ENCODE data around the gene STX17.

DNA sequence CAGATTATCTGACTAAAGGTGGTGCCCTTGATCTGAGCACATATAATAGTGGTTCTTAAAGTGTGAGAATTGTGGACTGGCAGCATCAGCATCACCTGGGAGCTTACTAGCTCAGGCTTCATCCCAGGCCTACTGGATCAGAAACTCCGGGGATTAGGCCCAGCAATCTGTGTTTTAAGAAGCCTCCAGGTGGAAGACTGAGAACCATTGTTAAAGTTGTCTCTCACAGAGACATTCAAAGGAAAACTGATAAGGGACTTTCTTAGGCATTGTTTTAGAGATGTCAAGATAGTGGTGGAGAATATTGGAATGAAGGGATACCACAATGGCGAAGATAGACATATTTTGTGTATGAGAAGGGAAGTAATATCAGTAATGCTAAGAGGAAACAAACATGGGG lies 59.5 kb downstream of the STX17 start:
- TF ChIP-seq TOX (CRISPR knock-in tag; IDR thresholded peaks at IDR 0.05; ENCODE audit: borderline replicate concordance) (no peak), CSDC2 (CRISPR knock-in tag; IDR thresholded peaks at IDR 0.05) (no peak), SNAI2 (CRISPR knock-in tag; IDR thresholded peaks at IDR 0.05) (no peak), ZFP30 (CRISPR knock-in tag; IDR thresholded peaks at IDR 0.05) (no peak), ZFP3 (CRISPR knock-in tag; IDR thresholded peaks at IDR 0.05) (no peak)
- TF ChIP-seq, protein P1, sequence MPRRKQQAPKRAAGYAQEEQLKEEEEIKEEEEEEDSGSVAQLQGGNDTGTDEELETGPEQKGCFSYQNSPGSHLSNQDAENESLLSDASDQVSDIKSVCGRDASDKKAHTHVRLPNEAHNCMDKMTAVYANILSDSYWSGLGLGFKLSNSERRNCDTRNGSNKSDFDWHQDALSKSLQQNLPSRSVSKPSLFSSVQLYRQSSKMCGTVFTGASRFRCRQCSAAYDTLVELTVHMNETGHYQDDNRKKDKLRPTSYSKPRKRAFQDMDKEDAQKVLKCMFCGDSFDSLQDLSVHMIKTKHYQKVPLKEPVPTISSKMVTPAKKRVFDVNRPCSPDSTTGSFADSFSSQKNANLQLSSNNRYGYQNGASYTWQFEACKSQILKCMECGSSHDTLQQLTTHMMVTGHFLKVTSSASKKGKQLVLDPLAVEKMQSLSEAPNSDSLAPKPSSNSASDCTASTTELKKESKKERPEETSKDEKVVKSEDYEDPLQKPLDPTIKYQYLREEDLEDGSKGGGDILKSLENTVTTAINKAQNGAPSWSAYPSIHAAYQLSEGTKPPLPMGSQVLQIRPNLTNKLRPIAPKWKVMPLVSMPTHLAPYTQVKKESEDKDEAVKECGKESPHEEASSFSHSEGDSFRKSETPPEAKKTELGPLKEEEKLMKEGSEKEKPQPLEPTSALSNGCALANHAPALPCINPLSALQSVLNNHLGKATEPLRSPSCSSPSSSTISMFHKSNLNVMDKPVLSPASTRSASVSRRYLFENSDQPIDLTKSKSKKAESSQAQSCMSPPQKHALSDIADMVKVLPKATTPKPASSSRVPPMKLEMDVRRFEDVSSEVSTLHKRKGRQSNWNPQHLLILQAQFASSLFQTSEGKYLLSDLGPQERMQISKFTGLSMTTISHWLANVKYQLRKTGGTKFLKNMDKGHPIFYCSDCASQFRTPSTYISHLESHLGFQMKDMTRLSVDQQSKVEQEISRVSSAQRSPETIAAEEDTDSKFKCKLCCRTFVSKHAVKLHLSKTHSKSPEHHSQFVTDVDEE (CRISPR knock-in tag; IDR thresholded peaks at IDR 0.05): no peak
- TF ChIP-seq, protein P2, sequence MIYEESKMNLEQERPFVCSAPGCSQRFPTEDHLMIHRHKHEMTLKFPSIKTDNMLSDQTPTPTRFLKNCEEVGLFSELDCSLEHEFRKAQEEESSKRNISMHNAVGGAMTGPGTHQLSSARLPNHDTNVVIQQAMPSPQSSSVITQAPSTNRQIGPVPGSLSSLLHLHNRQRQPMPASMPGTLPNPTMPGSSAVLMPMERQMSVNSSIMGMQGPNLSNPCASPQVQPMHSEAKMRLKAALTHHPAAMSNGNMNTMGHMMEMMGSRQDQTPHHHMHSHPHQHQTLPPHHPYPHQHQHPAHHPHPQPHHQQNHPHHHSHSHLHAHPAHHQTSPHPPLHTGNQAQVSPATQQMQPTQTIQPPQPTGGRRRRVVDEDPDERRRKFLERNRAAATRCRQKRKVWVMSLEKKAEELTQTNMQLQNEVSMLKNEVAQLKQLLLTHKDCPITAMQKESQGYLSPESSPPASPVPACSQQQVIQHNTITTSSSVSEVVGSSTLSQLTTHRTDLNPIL (CRISPR knock-in tag; IDR thresholded peaks at IDR 0.05; ENCODE audit: low read depth): no peak

Measured in SK-N-SH treated with all-trans-retinoic acid at 6 μM for 48 hours (cell line).